ENCODE measurements around the gene TPP2.

- TF ChIP-seq EZH2 (IDR thresholded peaks at IDR 0.05; ENCODE audit: insufficient read depth, poor library complexity, severe bottlenecking) (no peak), EZH2phosphoT487 (IDR thresholded peaks at IDR 0.05; ENCODE audit: insufficient read depth, low read depth) (no peak)
Measured at GRCh38 chr13:102687520-102687919, 90.7 kb downstream of the TPP2 start.
